Endothelial cell of hepatic sinusoid (primary cell): ENCODE data around the gene EML4.

Experiments
- in situ Hi-C: cut with HindIII; loops from 2 replicates; pipeline ENCODE4 v1.10.0; 2017; ENCODE audit warnings: low sequenced_read_pairs

Gene EML4

DNA sequence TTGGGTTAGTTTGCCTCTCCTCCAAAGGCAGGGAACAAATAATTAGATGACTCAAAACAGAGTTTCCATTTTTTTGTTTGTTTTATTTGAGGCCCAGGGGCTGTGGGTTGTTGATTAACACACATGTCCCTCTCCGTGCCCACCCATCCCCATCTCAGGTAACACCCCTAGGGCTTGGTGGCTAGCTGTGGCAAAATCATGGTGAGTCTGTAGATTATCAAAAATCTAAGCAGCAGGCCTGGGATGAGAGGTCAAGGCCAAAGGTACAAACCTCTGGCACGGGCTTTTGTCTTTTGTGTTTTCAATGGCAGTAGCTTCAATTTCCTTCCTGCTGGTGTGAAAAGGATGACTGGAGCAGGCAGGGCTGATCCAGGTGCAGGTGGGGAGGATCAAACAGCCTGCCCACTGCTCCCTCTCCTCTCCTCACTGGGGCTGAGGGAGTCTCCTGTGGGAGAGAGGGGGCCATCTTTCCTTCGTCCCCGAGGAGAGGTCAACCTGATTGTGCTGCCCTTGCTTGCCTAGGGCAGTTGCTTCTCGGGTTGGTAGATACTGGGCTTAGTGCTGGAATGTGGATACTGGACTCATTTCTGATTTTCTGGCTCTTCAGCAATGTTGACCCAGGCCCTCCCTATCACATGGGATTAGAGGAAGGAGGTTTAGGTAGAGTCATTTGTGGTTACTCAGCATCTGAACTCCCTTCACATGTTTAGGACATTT, 31.9 kb upstream of the EML4 start:
- in situ Hi-C loops: no loop called here

DNA sequence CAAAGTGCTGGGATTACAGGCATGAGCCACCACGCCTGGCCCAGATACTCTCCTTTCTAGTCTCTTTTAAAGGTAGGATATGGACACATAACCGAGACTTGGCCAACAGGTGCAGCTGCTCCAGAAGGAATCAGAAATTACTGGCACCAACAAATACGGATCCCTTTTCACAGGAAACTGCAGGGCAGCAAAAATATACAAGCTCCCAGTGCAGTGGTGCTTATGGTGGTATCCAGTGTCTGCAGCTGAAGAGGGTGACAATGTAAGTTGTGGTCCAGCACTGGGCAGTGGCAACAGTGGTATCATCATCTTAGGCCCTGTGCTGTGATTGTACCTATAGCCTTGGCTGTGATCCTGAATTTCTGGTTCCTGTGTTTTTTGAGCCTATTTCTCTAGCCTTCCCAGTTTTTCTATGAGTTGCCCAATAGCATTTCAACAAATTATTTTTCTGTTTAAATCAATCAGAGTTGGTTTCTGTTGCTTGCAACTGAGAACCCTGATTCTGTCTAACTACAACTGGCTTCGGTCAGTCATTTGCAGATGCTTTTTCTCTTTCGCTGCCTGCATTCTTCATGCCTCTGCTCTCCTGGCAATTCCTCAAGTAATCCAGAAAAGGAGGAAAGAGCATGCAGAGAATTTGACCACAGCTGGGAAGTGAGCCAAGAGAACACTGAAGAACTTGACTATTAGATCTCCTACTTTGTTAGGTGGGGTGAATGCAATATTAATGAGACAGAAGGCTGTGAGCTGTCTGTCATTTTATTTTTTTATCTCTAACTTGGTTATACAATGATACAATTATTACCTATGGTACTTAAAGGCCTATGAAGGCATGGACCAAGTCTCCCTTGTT, 30.8 kb upstream of the EML4 start:
- in situ Hi-C loops: no loop called here

DNA sequence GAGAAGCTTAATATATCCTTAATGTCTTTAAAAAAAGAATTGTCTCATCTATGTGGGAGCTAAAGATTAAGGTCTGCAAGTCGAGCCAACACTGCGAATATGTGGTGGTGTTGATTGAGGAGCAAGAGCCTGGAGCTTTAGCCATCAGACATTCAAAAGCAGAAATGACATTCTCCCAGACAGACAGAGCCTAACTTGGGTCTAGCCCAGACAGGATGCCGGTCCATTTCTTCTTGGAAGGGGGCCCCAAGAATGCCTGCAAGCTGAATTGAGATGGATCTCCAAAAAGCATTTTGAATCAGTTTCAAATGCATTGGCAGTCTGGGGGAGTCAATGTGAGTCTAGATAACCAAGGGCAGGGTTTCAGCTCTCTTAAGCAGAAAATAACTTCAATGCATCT, 30.1 kb upstream of the EML4 start:
- in situ Hi-C loops: no loop called here

DNA sequence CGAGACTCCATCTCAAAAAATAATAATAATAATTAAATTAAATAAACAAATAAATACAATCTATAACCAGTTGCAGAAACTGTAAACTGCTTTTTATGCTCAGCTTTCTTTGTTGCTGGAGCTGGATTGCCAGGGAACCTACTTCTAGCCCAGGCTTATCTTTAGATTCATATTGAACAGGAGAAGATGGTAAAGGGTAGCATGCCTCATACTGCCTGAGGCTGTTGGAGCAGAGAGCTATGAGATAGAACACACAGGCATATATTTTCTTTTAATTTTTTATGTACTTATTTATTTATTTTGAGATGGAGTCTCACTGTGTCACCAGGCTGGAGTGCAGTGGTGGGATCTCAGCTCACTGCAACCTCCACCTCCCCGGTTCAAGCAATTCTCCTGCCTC, 28.7 kb upstream of the EML4 start:
- in situ Hi-C loops: no loop called here

DNA sequence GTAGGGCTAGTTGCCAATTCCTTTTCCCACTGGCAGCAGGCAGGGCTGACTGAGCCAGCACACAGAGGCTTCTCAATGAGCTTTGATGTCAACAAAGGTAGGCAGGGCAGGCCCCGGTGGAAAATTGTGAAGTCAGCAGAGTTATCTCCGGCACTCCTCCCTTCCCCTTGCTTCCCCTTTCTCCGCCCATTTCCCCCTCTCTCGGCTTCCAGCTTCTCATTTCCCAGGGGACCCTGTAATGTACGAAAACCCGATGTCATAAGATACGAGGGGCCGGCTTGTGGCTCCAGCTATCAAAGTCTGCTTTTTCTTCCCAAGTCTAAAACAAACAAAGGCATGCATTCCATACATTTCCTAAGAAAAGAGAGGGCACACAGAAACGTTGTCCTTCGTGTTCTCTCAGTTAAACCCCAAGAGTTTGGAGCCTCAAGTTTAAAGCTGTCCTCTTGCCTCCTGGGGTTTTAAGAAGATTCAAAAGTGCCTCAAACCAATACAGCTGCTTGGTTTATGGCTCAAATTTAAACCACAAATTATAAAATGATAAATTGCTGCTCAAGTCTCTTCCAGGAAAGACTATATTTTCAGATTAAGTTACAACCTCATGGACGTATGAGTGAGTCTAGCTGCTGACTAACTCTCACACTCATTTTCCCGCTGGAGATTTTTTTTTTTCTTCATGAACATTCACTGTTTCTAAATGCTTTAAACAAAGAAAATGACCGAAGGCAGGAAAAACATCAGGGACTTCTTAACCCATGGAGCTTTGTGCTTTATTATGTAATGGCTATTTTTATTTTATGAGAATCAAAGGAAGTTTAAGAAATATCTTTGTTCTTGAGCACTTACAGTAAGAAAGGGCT, 27.2 kb upstream of the EML4 start:
- in situ Hi-C loops: no loop called here

DNA sequence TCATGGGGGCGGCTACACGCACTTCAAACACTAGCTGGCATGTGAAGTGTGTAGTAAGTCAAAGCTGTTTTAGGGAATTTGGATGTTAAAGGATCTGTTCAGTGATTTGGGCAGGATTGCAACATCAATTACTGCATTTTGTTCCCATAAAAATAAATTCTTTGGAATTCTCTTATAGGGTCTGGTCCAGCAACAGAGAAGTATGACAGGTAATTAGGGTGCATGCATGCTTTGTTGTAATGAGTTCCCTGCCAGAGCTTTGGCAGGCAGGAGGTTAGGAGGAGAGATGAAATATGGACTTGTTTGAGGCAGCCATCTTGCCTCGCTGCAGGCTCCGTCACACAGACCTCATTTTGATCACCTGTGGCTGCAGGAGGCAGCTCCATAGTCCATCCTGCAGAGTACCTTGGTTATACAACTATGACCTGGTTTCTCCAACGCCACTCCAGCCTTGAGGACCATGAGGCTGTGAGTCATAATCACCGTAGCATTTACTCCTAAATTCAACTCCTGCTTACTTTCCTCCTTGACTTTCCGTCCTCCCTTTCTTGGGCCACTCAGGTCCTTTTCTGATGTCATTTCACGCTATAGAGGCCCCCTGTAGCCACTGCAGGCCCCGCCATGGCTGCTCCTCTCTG, 26.5 kb upstream of the EML4 start:
- in situ Hi-C loops: no loop called here

DNA sequence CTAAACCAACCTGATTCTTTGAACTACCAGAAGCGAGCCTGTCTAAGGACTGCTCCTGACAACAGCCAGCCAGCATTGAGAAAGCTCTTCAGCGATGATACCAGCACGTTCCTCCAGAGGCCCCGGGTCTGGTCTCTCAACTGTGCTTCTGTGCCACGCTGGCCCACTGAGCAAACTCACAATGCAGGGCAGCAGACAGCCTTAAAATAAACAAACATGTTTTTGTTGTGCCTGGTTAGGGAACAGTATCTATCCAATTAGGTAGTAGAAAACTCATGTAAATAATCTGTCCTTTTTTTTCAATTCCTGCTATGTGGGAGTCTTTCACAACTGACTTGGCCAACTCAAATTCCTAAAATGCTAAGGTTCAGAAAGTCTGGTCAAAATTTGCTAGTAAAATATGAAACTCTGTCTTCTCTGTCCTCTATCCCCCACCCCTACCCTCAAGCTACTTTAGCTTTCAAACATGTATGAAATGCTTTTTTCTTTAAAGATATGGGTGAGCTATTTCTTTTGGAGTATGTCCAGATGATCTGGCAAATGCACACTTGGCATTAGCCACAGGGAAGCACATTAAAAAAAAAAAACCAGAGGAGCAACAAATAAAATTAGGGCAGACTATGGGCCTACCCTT, 21.4 kb upstream of the EML4 start:
- in situ Hi-C loops: no loop called here

DNA sequence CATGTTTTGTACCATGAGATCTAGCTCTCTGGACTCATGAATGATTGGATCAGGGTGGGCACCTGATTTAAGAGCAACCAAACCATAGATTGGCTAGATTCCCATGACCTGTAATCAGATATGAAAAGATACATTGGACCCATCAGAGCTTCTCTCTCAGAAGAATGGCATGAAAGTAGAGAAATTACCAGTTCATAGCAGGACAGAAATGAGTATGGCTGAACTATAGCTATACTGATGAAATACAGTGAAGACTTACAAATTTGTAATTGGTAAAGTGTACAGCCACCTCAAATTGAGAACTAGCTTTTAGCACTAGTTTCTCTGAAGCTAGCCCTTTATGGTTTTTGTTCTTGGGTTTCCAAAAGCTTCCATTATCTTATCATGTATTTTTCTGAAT, 19.0 kb upstream of the EML4 start:
- in situ Hi-C loops: no loop called here

DNA sequence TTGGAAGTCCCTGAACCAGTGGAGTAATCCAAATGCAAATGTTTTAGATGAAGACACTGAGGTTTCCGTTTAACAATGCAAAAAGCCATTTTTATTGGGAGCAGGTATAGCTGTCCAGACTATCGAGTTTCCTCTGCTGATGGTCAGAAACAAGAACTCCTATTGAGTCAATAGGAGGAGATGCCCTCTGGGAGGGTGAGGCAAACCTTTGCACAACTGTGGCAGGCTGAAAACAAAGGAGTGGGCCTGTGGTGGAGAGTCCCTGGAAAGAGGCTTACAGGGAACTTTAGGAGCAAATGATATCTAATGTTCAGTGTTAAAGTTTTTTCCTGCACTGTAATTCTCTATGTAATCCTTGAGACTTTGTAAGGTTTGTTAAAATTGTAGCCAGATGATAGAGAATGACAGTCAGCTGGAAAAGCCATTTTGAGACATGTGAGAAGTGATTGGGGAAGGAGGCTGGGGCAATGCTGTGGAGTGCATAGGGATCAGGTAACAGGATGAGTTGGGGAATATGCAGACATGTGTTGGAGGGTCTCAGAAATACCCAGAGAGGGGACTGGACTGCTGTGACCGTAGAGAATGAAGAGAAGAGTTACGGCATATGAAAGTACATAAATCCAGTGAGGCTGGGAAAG, 15.1 kb upstream of the EML4 start:
- in situ Hi-C loops: no loop called here

DNA sequence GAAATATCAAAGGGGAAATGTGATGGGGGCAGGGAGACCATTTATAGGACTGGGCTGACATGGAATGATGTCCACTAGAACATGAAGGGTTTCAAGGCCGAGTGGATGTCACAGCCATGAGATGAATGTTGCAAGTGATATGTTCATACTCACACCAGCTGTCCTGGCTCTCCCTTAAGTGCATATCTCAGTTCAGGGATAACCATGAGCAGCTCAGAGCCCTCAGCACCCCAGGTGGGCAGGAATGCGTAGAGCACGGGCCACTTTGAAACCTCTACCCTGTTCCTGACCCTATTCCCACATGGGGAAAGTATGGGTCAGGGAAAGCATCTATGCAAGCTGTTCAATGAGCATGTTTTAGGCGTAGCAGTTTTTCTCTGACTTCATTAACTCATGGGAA, 12.4 kb upstream of the EML4 start:
- in situ Hi-C loops: no loop called here

DNA sequence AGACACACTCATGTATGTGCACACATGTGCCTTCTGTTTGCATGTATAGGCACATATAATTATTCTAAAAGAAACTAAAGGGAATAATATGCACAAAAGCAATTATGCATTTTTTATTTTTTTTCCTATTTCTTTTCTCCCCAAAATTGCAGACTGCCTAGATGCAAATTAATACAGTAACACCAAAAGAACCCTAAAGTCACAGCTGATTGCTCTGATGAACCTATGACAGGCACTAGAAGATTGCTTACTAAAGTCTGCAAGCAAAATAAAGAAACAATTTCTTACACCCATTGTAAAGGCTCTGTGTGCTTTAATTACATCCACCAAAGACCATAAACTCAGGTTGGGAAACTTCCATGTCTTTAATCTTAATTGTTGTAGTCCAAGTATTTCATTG, 7.7 kb upstream of the EML4 start:
- in situ Hi-C loops: no loop called here

DNA sequence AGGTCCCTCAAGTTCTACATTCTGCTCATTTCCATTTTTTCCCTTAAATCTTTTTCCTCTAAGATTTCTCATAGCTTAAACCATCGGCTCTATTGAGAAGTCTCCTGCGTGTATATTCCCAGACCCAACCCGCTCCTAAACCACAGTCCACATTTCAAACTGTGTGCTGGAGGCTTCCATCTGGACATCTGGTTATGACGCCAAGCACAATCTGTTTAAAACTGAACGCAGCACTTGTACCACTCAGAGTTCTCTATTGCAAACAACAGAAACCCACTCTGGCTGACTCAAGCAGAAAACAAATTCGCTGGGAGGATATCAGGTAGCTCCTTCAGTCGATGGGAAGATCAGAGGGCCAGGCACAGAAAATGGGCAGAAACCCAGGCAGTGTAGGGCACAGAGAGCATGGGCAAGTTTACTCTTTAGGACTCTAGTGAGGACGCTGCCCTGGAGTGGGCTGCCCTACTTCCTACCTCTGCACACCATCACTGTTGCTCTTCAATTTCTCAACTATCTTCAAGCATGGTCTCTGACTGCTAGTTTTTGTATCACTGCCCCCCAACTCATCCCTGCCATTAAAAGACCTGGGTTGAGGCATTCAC, 5.6 kb upstream of the EML4 start:
- in situ Hi-C loops: no loop called here

DNA sequence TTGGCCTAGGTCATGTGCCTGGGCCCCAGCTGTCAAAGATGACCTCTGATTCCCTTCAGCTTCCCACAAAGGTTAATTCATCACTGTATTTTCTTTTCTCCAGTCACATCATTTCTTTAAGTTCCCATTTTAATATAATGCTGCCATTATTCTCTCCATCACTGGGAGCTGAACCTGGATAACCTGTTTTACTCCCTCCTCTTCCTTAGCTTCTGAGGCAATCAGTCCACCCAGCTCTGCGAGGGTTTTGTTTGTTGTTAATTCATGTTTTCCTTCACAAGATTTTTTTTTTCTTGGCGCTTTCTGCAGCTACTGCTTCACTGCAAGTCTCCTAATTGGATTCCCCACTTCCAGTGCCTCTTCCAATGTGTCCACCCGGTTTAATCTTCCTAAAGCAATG, 5.1 kb upstream of the EML4 start:
- in situ Hi-C loops: no loop called here

DNA sequence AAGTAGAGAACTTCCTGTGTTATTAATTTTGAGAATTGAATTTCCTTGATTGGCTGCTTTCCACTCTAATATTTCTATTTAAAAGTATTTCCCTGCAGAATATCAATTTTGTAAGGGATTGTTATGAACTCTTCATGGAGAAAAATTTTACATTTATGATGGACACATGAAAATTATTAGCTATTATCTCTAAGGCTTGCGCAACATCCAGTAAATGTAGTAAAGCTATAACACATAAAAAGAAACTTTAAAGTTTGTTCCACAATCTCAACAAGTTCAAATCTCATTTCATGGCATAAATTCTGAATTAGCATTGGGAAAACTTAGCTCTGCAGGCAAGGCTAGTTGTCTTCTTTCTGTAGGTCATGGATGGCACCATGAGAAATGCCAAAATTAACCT, 4.2 kb upstream of the EML4 start:
- in situ Hi-C loops: no loop called here

DNA sequence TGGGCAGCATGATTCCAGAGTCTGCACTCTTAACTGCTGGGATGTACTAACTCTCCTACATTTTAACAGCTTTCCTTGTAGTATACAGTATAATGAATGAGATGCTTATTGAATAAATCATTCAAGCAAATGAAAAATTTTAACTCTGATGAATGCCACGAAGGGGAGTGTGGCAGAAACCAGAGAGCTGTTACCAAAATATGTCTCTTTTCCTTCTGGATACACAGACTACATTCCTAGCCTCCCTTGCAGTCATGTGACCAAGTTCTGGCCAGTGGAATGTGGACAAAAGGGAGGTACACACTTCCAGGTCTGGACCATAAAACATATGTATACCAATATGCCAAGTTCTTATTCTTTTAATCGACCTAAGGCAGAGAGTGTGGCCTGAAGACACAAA, 1.7 kb upstream of the EML4 start:
- in situ Hi-C loops: no loop called here

DNA sequence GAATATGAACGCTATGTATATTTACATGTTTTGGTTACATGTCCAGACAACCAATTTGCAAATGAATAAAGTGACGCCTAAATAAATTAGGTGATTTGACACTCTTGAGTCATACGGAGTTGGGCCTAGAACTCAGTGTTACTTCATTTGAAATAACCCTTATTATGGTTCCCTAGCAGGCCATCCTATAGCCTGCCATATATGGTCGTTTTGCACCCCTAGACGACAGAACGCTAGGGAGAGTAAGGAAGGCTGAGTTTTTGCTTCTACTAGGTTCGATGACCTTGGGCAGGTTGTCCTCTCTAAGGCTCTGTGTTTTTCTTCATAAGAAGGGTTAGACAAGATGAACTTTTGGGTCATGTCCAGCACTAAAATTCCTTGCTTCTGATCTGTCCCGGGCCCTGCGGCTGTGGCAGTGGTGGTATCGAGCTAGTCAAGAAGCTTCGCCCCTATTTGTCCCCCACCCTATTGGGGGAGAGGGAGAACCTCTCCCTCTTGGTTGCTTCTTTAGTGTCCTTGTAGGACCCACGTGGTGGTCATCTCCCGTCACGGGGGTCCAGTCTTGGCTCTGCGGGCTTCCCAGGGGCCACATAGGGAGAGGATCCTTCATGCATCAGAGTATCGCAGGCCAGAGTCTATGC, 574 bp upstream of the EML4 start:
- in situ Hi-C loops: no loop called here

DNA sequence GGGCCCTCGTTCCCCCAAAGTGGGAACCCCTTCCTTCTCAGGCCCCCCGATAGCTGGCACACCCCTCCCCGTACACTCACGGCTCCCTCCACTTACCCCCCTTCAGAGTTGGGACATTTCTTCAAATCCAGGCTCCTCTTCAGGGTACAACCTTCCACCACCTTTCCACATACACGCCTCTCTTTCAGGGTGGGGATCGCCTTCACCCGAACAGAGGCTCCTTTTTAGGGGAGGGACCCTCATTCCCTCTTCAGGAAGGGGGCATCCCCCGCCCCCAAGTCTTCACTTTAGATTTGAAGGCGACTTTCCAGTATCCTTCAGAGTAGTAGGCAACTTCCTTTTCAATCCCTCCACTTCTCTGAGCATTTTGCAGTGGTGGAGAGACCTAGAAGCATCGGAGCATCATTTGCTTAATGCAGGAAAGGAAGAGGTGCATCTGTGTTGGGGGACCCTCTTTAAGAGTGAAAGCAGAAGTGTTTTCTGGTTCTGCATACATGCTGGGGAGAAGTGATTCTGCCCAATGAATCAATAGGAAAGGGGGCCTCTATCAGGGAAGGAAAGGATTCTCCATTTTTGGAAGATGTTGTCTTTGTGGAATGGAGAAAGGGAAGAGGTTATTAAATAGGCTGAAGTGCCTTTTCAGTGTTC, 845 bp downstream of the EML4 start:
- in situ Hi-C loops: loop anchor here (5.0 kb wide), 1 partner anchor 52 kb away; no protein-coding TSS in a partner anchor

DNA sequence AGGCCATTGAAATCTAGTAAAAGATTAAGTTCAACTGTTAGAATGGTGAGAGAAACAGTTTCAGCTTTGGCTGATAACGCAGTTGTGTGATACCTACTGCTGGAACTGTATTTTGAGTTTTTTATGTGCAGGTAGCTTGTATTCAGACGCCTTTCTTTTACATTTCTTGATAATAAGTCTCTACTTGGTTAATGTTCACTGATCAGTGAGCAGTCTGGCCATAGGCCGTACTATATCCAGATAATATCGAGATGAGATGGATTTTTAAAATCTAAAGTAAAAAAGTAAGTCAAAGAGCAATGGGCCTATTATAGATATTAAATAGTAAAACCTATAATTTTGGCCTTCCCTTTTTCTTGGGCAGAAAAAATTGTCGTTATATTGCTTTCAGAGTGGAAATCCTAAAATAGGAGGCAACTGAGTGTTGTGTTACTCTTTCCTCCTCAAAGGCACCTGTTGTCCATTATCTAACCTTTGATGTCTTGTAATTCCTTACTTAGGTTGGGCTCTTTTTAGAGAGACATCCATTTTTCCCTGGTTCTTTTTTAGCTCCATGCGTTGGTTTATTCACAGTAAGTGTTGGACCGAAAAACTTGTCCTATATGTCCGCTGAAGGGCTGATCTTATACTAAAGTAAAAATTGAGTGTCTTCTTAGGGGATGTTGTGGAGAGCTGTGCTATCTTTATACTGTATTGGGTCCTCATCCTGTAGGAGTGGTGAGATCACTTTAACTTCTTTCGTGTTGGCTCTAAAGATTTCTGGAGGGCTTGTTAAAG, 1.7 kb downstream of the EML4 start:
- in situ Hi-C loops: loop anchor here (5.0 kb wide), 1 partner anchor 51 kb away; no protein-coding TSS in a partner anchor
